NCI-H526 (cell line): ENCODE measurements around the gene ABTB1.
"Not testable (repeated sequence)": the region's sequence is repeated elsewhere in the genome, so short reads cannot be mapped to it uniquely, and the experiment has no call there.

Source experiments
- DNase-seq, 2 experiments: peaks; one replicate each; lab custom pipeline; 2025; lab: John Stamatoyannopoulos, UW

Gene ABTB1

GRCh38 chr3:127650236-127650635 is 22.5 kb upstream of the ABTB1 start:
- DNase-seq: no peak

GRCh38 chr3:127651516-127652172 is 21.1 kb upstream of the ABTB1 start:
- no peak for DNase-seq

GRCh38 chr3:127652246-127652995 is 20.3 kb upstream of the ABTB1 start:
- peak; percentile 14 to 74 for DNase-seq

GRCh38 chr3:127654374-127654773 is 18.4 kb upstream of the ABTB1 start:
- no peak for DNase-seq

DNA sequence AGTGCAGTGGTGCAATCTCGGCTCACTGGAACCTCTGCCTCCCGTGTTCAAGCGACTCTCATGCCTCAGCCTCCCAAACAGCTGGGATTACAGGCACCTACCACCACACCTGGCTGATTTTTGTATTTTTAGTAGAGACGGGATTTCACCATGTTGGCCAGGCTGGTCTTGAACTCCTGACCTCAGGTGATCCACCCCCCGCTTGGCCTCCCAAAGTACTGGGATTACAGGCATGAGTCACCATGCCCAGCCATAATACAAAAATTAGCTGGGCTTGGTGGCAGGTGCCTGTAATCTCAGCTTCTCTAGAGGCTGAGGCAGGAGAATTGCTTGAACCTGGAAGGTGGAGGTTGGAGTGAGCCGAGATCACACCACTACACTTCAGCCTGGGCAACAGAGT is 17.8 kb upstream of the ABTB1 start:
- not testable (repeated sequence) for DNase-seq

- DNase-seq: no peak
These were observed 17.1 kb upstream of the ABTB1 start for GRCh38 chr3:127655641-127656040.

DNA sequence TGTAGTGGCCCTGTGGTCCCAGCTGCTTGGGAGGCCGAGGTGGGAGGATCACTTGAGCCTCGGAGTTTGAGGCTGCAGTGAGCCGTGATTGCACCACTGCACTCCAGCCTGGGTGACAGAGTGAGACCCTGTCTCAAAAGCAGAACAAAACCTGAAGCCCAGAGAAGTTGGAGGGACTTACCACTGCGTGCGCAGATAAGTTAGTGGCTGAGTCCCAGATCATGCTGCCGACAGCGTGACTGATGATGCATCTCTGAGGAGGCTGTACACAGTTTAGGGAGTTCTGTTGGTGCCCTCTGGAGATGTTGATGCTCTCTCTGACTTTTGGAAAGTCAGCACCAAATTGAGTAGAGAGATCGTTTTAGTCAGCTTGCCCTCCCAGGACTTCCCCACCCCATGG is 15.8 kb upstream of the ABTB1 start:
- DNase-seq: no peak

GRCh38 chr3:127658234-127658633 is 14.5 kb upstream of the ABTB1 start:
- DNase-seq: no peak

- DNase-seq: no peak
These were observed 12.0 kb upstream of the ABTB1 start for GRCh38 chr3:127660621-127661251.

- no peak for DNase-seq
These were observed 11.2 kb upstream of the ABTB1 start for GRCh38 chr3:127661600-127661999.

DNA sequence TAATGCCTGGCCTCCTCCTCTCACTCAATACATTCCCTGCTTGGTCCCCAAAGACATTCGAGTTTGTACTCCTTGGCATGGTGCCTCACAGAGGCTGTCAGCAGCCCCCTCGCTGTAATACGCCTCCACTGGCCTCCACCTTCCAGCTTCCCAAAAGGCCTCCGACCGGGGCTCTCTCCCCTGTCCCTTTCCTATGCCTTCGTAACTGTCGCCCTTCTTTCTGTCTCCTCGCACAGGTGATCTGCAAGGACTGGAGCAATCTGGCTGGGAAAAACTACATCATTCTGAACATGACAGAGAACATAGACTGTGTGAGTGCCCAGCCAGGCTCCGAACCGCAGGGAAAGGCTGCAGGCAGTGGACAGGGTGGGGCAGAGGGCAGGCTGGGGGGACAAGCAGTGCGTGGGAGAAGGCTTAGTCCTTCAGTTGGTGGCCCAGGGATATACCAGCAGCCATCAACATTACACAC is 10.7 kb upstream of the ABTB1 start:
- DNase-seq: no peak

DNA sequence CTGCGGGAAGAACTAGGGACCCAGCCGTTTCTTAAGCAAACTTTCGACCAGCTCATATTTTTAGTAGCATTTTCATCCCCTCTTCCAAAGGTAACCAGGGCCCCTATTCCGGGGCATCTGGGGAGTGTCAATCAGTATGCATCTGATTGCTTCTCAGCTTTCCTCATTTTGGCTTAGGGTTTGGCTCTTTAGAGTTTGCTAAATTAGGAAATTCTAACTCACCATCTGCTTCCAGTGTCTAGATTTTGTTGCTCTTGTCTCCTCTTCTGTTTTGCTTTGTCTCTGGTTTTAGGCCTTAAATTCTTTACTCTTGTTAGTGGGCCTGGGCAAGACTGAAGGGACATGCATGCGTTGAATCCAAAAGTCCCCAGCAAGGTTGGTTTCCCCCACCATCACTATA is 9.6 kb upstream of the ABTB1 start:
- no peak for DNase-seq

DNA sequence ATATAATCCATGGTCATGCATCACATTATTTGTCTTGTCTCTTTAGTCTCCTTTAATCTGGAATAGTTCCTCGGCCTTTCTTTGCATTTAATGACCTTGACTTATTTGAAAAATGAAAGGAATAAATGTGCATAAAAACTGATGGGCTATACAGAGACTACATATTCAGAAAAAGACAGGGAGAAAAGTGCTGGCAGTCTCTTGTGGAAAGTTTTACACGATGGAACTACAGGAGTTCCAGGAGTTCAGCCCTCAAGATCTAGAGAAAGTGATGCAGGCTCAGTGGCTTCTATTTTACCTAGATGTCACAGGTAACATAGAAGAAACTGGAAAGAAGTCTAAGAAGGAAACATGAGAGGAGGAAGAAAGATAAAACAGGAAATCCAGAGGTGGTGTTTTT is 7.6 kb upstream of the ABTB1 start:
- no peak for DNase-seq

DNA sequence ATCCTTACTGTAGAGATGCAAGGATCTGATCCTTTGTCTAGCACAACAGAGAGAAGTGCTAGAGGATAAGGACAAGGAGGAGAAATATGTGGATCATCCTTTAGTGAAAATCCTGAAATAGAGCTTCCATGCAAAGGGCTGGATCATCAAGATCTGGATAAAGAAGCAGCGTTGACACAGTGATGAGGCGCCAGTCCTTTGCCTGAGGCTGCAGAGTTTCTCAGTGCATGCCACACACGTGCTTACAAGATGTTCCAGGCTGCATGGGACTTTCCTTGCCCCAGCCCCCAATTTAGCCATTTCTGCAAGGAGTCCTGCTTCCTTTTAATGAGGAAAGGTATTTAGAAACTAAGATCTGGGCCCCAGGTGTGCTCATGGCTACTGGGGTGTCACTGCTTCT is 7.2 kb upstream of the ABTB1 start:
- no peak for DNase-seq

- no peak for DNase-seq
These were observed 6.1 kb upstream of the ABTB1 start for GRCh38 chr3:127666676-127667075.

DNA sequence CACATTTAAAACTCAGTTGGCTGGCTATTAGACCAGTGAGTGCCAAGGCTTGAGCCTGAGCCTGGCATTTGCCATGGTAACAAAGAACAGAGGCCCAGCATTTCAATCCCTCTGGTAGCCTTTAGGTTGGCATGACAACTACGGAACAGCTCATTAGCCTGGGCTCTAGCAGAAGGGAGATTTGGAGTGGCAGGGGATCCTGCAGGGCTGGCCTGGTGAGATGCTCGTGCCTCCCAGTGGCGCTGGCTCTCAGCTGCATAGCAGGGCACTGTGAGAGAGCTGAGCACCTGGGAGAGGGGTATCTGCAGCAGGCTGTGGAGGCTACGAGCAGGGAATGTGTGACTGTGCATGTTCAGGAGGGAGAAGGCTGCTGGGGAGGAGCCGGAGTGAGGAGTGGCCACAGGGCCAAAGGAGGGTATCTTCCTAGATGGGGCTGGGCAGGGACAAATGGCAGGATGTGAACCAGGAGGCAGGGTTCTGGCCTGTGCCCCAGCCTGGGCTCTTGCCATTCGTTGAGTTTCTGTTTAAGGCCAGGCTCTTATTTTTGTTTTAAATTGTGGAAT is 5.6 kb upstream of the ABTB1 start:
- no peak for DNase-seq

DNA sequence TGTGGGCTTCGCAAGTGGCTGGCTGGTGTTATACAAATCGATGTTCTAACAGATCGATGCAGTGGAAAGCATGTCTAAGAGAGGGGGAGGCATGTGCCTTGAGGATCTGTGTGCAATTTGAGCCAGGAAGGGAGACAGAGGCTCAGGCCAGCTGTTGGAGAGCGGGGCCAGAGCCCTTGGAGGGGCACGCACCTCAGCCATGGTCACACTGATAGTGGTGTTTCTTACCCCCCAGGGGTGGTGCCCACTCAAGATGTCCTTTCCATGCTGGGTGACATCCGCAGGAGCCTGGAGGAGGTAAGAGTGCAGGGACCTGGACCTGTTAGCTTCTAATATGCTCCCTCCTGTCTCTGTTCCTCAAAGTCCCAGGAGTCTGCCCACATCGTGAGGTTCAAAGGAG is 3.8 kb upstream of the ABTB1 start:
- no peak for DNase-seq

GRCh38 chr3:127669541-127670228 is 3.1 kb upstream of the ABTB1 start:
- DNase-seq: no peak

DNA sequence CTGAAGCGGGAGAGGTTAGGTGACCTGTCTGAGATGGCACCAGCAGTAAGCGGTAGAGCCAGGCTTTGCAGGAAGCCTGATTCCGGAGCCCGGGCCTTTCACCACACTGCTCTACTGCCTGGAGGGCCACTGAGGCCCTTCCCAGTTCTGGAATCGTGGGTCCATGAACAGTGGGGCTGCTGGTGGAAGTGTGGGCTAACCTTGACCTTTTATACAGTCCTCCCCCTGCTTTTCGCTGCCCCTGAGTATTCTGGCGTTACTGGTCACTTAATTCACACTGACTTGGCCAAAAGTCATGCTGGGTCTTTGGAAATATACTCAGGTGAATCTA is 2.6 kb upstream of the ABTB1 start:
- no peak for DNase-seq

- no peak for DNase-seq
These were observed 1.8 kb upstream of the ABTB1 start for GRCh38 chr3:127670761-127671522.
